ENCODE results near the gene DNASE1.

DNA sequence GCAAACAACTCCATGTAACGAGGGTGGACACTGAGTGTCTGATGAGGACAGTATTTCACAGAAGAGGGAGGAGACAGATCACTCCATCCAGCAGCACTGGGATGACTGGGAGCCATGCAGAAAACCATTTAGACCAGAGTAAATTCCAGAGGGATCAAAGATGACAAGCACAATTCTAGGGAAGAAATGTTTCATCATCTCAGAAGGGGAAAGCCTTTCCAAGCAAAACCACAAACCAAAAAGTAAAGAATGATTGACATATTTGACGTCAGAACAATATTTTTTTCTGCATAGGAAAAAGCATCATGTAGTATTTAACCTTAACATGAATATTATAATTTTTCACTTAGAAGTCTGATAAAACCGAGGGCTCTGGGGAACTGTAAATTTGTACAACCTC, 4.8 kb downstream of the DNASE1 start:
- TF ChIP-seq, protein P1, sequence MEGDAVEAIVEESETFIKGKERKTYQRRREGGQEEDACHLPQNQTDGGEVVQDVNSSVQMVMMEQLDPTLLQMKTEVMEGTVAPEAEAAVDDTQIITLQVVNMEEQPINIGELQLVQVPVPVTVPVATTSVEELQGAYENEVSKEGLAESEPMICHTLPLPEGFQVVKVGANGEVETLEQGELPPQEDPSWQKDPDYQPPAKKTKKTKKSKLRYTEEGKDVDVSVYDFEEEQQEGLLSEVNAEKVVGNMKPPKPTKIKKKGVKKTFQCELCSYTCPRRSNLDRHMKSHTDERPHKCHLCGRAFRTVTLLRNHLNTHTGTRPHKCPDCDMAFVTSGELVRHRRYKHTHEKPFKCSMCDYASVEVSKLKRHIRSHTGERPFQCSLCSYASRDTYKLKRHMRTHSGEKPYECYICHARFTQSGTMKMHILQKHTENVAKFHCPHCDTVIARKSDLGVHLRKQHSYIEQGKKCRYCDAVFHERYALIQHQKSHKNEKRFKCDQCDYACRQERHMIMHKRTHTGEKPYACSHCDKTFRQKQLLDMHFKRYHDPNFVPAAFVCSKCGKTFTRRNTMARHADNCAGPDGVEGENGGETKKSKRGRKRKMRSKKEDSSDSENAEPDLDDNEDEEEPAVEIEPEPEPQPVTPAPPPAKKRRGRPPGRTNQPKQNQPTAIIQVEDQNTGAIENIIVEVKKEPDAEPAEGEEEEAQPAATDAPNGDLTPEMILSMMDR (IDR thresholded peaks at IDR 0.05 in 4 of 5, conservative IDR thresholded peaks at IDR 0.05 in 1 of 5) = no peak
- TF ChIP-seq POLR2A (IDR thresholded peaks at IDR 0.05) = no peak

All from gastrocnemius medialis (tissue), 4 donors.